ENCODE results near the gene HLCS. TPM values are rescaled to one million over a fixed set of nuclear protein-coding genes. Genes with fewer than 3 reads are reported as not detected.

HLCS gene
- total RNA-seq, 1 experiment from 2014 or later, result 13.0 TPM

- Histone ChIP-seq H3K4me3 (ENCODE audit: insufficient read depth, low read depth, low read length) (no peak overlapping the region), H3K36me3 (replicated peaks; ENCODE audit: control insufficient read depth, insufficient read depth, low read length) (no peaks in the 10 kb centered on the region), H3K27me3 (ENCODE audit: control insufficient read depth, insufficient read depth, low read length) (no peaks in the 10 kb centered on the region)
- DNase-seq, result no peak
These were observed 115.3 kb downstream of the HLCS start for GRCh38 chr21:36851121-36851520.

GRCh38 chr21:36850372-36850771 is 116.1 kb downstream of the HLCS start:
- no peaks in the 10 kb centered on the region for H3K36me3 ChIP-seq (replicated peaks; ENCODE audit: control insufficient read depth, insufficient read depth, low read length)
- DNase-seq, result no peak
- no peak overlapping the region for H3K4me3 ChIP-seq (ENCODE audit: insufficient read depth, low read depth, low read length)
- H3K27me3 ChIP-seq (ENCODE audit: control insufficient read depth, insufficient read depth, low read length), result no peaks in the 10 kb centered on the region

- no peak overlapping the region for H3K4me3 ChIP-seq (ENCODE audit: insufficient read depth, low read depth, low read length)
- no peaks in the 10 kb centered on the region for H3K36me3 ChIP-seq (replicated peaks; ENCODE audit: control insufficient read depth, insufficient read depth, low read length)
- no peaks in the 10 kb centered on the region for H3K27me3 ChIP-seq (ENCODE audit: control insufficient read depth, insufficient read depth, low read length)
- no peak for DNase-seq
These were observed 116.9 kb downstream of the HLCS start for GRCh38 chr21:36849461-36850105.

- H3K36me3 ChIP-seq (replicated peaks; ENCODE audit: control insufficient read depth, insufficient read depth, low read length), result no peaks in the 10 kb centered on the region
- no peak overlapping the region for H3K4me3 ChIP-seq (ENCODE audit: insufficient read depth, low read depth, low read length)
- no peak for DNase-seq
- H3K27me3 ChIP-seq (ENCODE audit: control insufficient read depth, insufficient read depth, low read length), result no peaks in the 10 kb centered on the region
These were observed 117.7 kb downstream of the HLCS start for GRCh38 chr21:36848730-36849274.

- Histone ChIP-seq H3K36me3 (replicated peaks; ENCODE audit: control insufficient read depth, insufficient read depth, low read length) (no peaks in the 10 kb centered on the region), H3K4me3 (ENCODE audit: insufficient read depth, low read depth, low read length) (no peak overlapping the region), H3K27me3 (ENCODE audit: control insufficient read depth, insufficient read depth, low read length) (no peaks in the 10 kb centered on the region)
- no peak for DNase-seq
These were observed 119.3 kb downstream of the HLCS start for GRCh38 chr21:36847189-36847588.

GRCh38 chr21:36846631-36847030 is 119.8 kb downstream of the HLCS start:
- DNase-seq, result no peak
- no peaks in the 10 kb centered on the region for H3K36me3 ChIP-seq (replicated peaks; ENCODE audit: control insufficient read depth, insufficient read depth, low read length)
- H3K27me3 ChIP-seq (ENCODE audit: control insufficient read depth, insufficient read depth, low read length), result no peaks in the 10 kb centered on the region
- H3K4me3 ChIP-seq (ENCODE audit: insufficient read depth, low read depth, low read length), result no peak overlapping the region

- Histone ChIP-seq H3K4me3 (ENCODE audit: insufficient read depth, low read depth, low read length) (no peak overlapping the region), H3K36me3 (replicated peaks; ENCODE audit: control insufficient read depth, insufficient read depth, low read length) (no peaks in the 10 kb centered on the region), H3K27me3 (ENCODE audit: control insufficient read depth, insufficient read depth, low read length) (no peaks in the 10 kb centered on the region)
- no peak for DNase-seq
These were observed 120.7 kb downstream of the HLCS start for GRCh38 chr21:36845790-36846189.

GRCh38 chr21:36845070-36845469 is 121.4 kb downstream of the HLCS start:
- H3K4me3 ChIP-seq (ENCODE audit: insufficient read depth, low read depth, low read length), result no peak overlapping the region
- DNase-seq, result no peak
- H3K27me3 ChIP-seq (ENCODE audit: control insufficient read depth, insufficient read depth, low read length), result no peaks in the 10 kb centered on the region

GRCh38 chr21:36841866-36842265 is 124.6 kb downstream of the HLCS start:
- no peaks in the 10 kb centered on the region for H3K27me3 ChIP-seq (ENCODE audit: control insufficient read depth, insufficient read depth, low read length)
- no peak overlapping the region for H3K4me3 ChIP-seq (ENCODE audit: insufficient read depth, low read depth, low read length)
- DNase-seq, result no peak
- no peaks in the 10 kb centered on the region for H3K36me3 ChIP-seq (replicated peaks; ENCODE audit: control insufficient read depth, insufficient read depth, low read length)

More at GRCh38 chr21:36845070-36845469, 121.4 kb downstream of the HLCS start:
- H3K36me3 ChIP-seq (replicated peaks; ENCODE audit: control insufficient read depth, insufficient read depth, low read length), result no peaks in the 10 kb centered on the region

- no peak overlapping the region for H3K4me3 ChIP-seq (ENCODE audit: insufficient read depth, low read depth, low read length)
- H3K27me3 ChIP-seq (ENCODE audit: control insufficient read depth, insufficient read depth, low read length), result no peaks in the 10 kb centered on the region
- DNase-seq, result no peak
- H3K36me3 ChIP-seq (replicated peaks; ENCODE audit: control insufficient read depth, insufficient read depth, low read length), result no peaks in the 10 kb centered on the region
These were observed 126.7 kb downstream of the HLCS start for GRCh38 chr21:36839735-36840134.

- Histone ChIP-seq H3K27me3 (ENCODE audit: control insufficient read depth, insufficient read depth, low read length) (no peaks in the 10 kb centered on the region), H3K36me3 (replicated peaks; ENCODE audit: control insufficient read depth, insufficient read depth, low read length) (no peaks in the 10 kb centered on the region)
- DNase-seq, result no peak
These were observed 127.3 kb downstream of the HLCS start for GRCh38 chr21:36839123-36839522.

GRCh38 chr21:36835383-36835795 is 131.1 kb downstream of the HLCS start:
- Histone ChIP-seq H3K27me3 (ENCODE audit: control insufficient read depth, insufficient read depth, low read length) (no peaks in the 10 kb centered on the region), H3K36me3 (replicated peaks; ENCODE audit: control insufficient read depth, insufficient read depth, low read length) (no peaks in the 10 kb centered on the region), H3K4me3 (ENCODE audit: insufficient read depth, low read depth, low read length) (no peak overlapping the region)
- DNase-seq, result no peak

More at GRCh38 chr21:36839123-36839522, 127.3 kb downstream of the HLCS start:
- H3K4me3 ChIP-seq (ENCODE audit: insufficient read depth, low read depth, low read length), result no peak overlapping the region

- no peak overlapping the region for H3K4me3 ChIP-seq (ENCODE audit: insufficient read depth, low read depth, low read length)
- no peak for DNase-seq
- no peaks in the 10 kb centered on the region for H3K27me3 ChIP-seq (ENCODE audit: control insufficient read depth, insufficient read depth, low read length)
- no peaks in the 10 kb centered on the region for H3K36me3 ChIP-seq (replicated peaks; ENCODE audit: control insufficient read depth, insufficient read depth, low read length)
These were observed 132.3 kb downstream of the HLCS start for GRCh38 chr21:36834192-36834591.

GRCh38 chr21:36830100-36830499 is 136.4 kb downstream of the HLCS start:
- no peaks in the 10 kb centered on the region for H3K36me3 ChIP-seq (replicated peaks; ENCODE audit: control insufficient read depth, insufficient read depth, low read length)
- no peak overlapping the region for H3K4me3 ChIP-seq (ENCODE audit: insufficient read depth, low read depth, low read length)
- H3K27me3 ChIP-seq (ENCODE audit: control insufficient read depth, insufficient read depth, low read length), result no peaks in the 10 kb centered on the region
- DNase-seq, result no peak

- no peak for DNase-seq
- Histone ChIP-seq H3K27me3 (ENCODE audit: control insufficient read depth, insufficient read depth, low read length) (no peaks in the 10 kb centered on the region), H3K4me3 (ENCODE audit: insufficient read depth, low read depth, low read length) (no peak overlapping the region), H3K36me3 (replicated peaks; ENCODE audit: control insufficient read depth, insufficient read depth, low read length) (no peaks in the 10 kb centered on the region)
These were observed 137.5 kb downstream of the HLCS start for GRCh38 chr21:36828891-36829515.

All from H7 (cell line).